Measurements from ENCODE around the gene PLOD1.

Gene PLOD1

GRCh38 chr1:11948822-11949458, 14.4 kb downstream of the PLOD1 start:
- no peaks in the 10 kb centered on the region for H3F3A ChIP-seq (ENCODE audit: low read depth)
- H3K4me2 ChIP-seq (ENCODE audit: low read depth, low read length, poor library complexity, severe bottlenecking): no peak overlapping the region
- H3K79me2 ChIP-seq (ENCODE audit: insufficient read depth, low read length): no peaks in the 10 kb centered on the region
- no peak overlapping the region for H2AFZ ChIP-seq (ENCODE audit: low read length)
- H3K27me3 ChIP-seq (ENCODE audit: insufficient read depth, low read length, poor library complexity, severe bottlenecking): no peaks in the 10 kb centered on the region
- H3K4me1 ChIP-seq (ENCODE audit: insufficient read depth, low read length, poor library complexity, severe bottlenecking): peaks cover 3% of the 10 kb centered on the region
- TF ChIP-seq EZH2phosphoT487 (IDR thresholded peaks at IDR 0.05; ENCODE audit: borderline replicate concordance) (no peak), CTCF (conservative IDR thresholded peaks at IDR 0.05; ENCODE audit: low read length) (no peak)
- H3K9ac ChIP-seq (ENCODE audit: low read depth, low read length, poor library complexity, severe bottlenecking): no peak overlapping the region
- no peaks in the 10 kb centered on the region for H3K9me3 ChIP-seq (ENCODE audit: insufficient read depth, low read depth, low read length)
- H3K4me3 ChIP-seq (ENCODE audit: low read length, poor library complexity, severe bottlenecking): no peak overlapping the region
- H4K20me1 ChIP-seq (ENCODE audit: insufficient read depth, low read length, poor library complexity, severe bottlenecking): no peaks in the 10 kb centered on the region
- no peaks in the 10 kb centered on the region for H3K36me3 ChIP-seq (ENCODE audit: insufficient read depth, low read length)
- H3K9me2 ChIP-seq (replicated peaks; ENCODE audit: low read depth, low read length): no peaks in the 10 kb centered on the region

DNA sequence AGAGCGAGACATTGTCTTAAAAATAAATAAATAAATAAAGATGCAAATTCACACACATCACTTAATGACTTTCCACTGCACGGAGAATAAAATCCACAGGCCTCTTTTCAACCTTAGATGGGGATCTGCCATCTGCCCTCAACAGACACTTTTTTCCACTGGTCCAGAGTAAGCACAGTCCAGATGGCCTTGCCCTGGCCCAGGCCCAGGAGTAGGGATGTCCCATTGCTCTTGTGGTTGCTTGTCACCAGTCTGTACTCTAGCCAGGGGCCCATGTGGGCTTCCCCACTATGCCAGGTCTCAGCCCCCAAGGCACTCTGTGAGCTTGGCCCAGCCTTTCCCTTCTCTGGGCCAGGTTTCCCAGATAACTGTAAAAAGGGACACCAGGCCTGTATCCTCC, 17.4 kb downstream of the PLOD1 start:
- H3K4me2 ChIP-seq (ENCODE audit: low read depth, low read length, poor library complexity, severe bottlenecking): no peak overlapping the region
- no peaks in the 10 kb centered on the region for H3F3A ChIP-seq (ENCODE audit: low read depth)
- H4K20me1 ChIP-seq (ENCODE audit: insufficient read depth, low read length, poor library complexity, severe bottlenecking): no peaks in the 10 kb centered on the region
- no peaks in the 10 kb centered on the region for H3K79me2 ChIP-seq (ENCODE audit: insufficient read depth, low read length)
- TF ChIP-seq CTCF (conservative IDR thresholded peaks at IDR 0.05; ENCODE audit: low read length) (no peak), EZH2phosphoT487 (IDR thresholded peaks at IDR 0.05; ENCODE audit: borderline replicate concordance) (no peak)
- no peak overlapping the region for H3K9ac ChIP-seq (ENCODE audit: low read depth, low read length, poor library complexity, severe bottlenecking)
- H3K9me3 ChIP-seq (ENCODE audit: insufficient read depth, low read depth, low read length): no peaks in the 10 kb centered on the region
- no peaks in the 10 kb centered on the region for H3K4me1 ChIP-seq (ENCODE audit: insufficient read depth, low read length, poor library complexity, severe bottlenecking)
- H2AFZ ChIP-seq (ENCODE audit: low read length): no peak overlapping the region
- no peaks in the 10 kb centered on the region for H3K27me3 ChIP-seq (ENCODE audit: insufficient read depth, low read length, poor library complexity, severe bottlenecking)
- H3K9me2 ChIP-seq (replicated peaks; ENCODE audit: low read depth, low read length): no peaks in the 10 kb centered on the region
- no peaks in the 10 kb centered on the region for H3K36me3 ChIP-seq (ENCODE audit: insufficient read depth, low read length)
- no peak overlapping the region for H3K4me3 ChIP-seq (ENCODE audit: low read length, poor library complexity, severe bottlenecking)

DNA sequence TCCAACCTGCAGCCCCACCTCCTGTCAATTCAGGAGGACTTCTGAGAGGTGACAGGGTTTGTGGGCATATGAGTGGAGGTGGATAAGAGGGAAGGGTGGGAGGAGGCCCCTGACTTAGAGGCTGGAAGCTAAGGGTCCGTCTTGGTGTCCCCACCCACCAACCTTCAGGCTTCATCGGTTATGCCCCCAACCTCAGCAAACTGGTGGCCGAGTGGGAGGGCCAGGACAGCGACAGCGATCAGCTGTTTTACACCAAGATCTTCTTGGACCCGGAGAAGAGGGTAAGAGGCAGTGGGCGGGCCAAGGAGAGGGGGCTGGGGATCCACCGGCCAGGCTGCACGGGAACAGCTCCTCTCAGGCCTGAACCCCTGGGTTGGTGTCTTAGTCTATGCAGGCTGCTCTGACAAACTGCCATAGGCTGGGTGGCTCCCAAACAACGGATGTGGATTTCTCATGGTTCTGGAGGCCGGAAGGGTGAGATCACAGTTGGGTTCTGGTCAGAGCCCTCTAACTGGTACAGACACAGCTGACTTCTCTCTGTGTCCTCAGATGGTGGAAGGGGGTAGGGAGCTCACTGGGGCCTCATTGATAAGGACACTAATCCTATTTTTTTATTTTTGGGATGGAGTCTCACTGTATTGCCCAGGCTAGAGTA, 18.1 kb downstream of the PLOD1 start:
- Histone ChIP-seq H3K27me3 (ENCODE audit: insufficient read depth, low read length, poor library complexity, severe bottlenecking) (no peaks in the 10 kb centered on the region), H3K4me3 (ENCODE audit: low read length, poor library complexity, severe bottlenecking) (no peak overlapping the region), H3F3A (ENCODE audit: low read depth) (no peaks in the 10 kb centered on the region), H3K9me2 (replicated peaks; ENCODE audit: low read depth, low read length) (no peaks in the 10 kb centered on the region), H3K79me2 (ENCODE audit: insufficient read depth, low read length) (no peaks in the 10 kb centered on the region), H2AFZ (ENCODE audit: low read length) (no peak overlapping the region), H3K4me2 (ENCODE audit: low read depth, low read length, poor library complexity, severe bottlenecking) (no peak overlapping the region), H3K9ac (ENCODE audit: low read depth, low read length, poor library complexity, severe bottlenecking) (no peak overlapping the region), H3K36me3 (ENCODE audit: insufficient read depth, low read length) (no peaks in the 10 kb centered on the region), H3K9me3 (ENCODE audit: insufficient read depth, low read depth, low read length) (no peaks in the 10 kb centered on the region), H3K4me1 (ENCODE audit: insufficient read depth, low read length, poor library complexity, severe bottlenecking) (no peaks in the 10 kb centered on the region), H4K20me1 (ENCODE audit: insufficient read depth, low read length, poor library complexity, severe bottlenecking) (no peaks in the 10 kb centered on the region)
- TF ChIP-seq EZH2phosphoT487 (IDR thresholded peaks at IDR 0.05; ENCODE audit: borderline replicate concordance) (no peak), CTCF (conservative IDR thresholded peaks at IDR 0.05; ENCODE audit: low read length) (no peak)
